GM21447 (cell line): ENCODE results near the gene FXYD7.
"Not testable (repeated sequence)": the region's sequence is repeated elsewhere in the genome, so short reads cannot be mapped to it uniquely, and the experiment has no call there.

Experiments used
- ATAC-seq: cut with Tn5 transposase; IDR thresholded peaks from one replicate; pipeline ENCODE4 v1.9.1; 2021; ENCODE audit not compliant: unreplicated experiment

FXYD7 gene

GRCh38 chr19:35142606-35143230 is 337 bp upstream of the FXYD7 start:
- ATAC-seq, result no peak

GRCh38 chr19:35143818-35144217 is 763 bp downstream of the FXYD7 start:
- ATAC-seq, result no peak

GRCh38 chr19:35144259-35144599 is 1.2 kb downstream of the FXYD7 start:
- no peak for ATAC-seq

GRCh38 chr19:35144600-35145436 is 1.8 kb downstream of the FXYD7 start:
- no peak for ATAC-seq

- ATAC-seq, result no peak
Measured at GRCh38 chr19:35146746-35147459, 3.8 kb downstream of the FXYD7 start.

- no peak for ATAC-seq
Measured at GRCh38 chr19:35149463-35149862, 6.4 kb downstream of the FXYD7 start.

GRCh38 chr19:35150445-35150844 is 7.4 kb downstream of the FXYD7 start:
- ATAC-seq, result no peak

- no peak for ATAC-seq
Measured at GRCh38 chr19:35151273-35152065, 8.4 kb downstream of the FXYD7 start.

DNA sequence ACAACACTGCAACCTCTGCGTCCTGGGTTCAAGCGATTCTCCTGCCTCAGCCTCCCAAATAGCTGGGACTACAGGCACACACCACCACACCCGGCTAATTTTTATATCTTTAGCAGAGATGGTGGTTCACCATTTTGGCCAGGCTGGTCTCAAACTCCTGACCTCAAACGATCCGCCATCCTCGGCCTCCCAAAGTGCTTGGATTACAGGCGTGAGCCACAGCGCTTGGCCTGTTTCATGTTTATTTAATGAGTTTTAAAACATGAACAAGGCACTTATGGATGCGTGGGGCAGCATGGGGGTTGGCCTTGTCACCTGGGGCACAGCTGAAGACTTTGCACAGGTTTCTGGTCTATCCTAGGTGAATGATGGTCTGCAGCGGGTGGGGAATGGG is 10.1 kb downstream of the FXYD7 start:
- ATAC-seq, result not testable (repeated sequence)

- no peak for ATAC-seq
Measured at GRCh38 chr19:35153701-35154524, 10.9 kb downstream of the FXYD7 start.

DNA sequence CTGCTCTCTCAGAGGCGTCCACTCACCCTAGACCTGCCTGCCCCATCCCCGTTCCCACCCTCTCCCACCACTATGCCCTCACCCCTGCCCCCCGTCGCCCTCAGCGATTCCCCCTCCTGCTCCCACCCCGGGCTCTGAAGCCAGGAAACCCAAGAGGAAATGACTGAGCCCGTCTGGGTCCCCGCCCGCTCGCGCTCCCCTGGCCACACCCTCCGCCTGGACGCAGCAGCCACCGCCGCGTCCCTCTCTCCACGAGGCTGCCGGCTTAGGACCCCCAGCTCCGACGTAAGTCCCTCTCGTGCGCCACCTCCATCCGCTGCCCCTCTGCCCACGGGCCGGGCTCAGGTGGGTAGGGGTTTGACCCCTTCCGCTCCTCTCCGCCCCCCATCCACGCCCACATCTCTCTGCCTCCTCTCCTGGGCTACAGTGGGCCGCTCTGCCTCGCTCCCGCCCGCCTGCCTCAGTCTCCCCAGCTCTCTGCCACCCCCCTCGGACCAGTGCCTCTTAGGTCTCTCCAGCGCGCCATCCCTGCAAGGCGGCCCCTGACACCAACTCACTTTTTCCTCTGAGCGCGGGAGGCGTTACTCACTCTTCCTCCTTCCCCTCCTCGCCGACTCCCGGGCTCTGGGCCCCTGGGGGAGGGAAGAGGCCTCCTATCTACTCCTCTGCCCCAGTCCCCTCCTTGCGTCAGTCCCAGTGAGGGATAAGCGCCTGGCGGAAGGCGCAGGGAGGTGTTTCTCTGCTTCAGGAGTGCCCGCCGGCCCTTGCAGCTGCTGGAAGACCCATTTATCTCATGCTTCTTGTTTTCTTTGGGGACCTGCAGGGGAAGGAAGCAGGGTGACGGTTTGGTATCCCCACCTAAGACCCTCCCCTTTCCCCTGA is 11.7 kb downstream of the FXYD7 start, which contains the start of gene FXYD5:
Gene FXYD5, plus strand, starts transcription at position 211 of the 882 bp plus-strand sequence. CDS start 816 bp downstream, outside the sequence.
- no peak for ATAC-seq

DNA sequence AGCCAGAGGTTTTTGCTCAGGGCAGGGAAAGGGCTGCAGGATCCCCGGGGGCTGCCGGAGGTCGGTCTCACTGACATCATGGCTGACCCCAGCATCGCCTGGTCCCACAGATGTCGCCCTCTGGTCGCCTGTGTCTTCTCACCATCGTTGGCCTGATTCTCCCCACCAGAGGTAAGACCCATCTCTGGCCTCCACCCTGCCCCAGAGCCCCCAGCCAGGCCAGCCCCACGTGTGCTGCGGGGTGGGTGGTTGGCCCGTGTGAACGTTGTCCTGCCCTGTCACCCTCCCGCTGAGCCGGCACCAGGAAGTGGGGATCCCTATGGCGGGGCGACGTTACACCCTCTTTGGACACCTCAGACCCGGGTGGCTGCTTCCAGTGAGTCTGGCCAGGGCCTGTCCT is 12.4 kb downstream of the FXYD7 start:
- no peak for ATAC-seq

DNA sequence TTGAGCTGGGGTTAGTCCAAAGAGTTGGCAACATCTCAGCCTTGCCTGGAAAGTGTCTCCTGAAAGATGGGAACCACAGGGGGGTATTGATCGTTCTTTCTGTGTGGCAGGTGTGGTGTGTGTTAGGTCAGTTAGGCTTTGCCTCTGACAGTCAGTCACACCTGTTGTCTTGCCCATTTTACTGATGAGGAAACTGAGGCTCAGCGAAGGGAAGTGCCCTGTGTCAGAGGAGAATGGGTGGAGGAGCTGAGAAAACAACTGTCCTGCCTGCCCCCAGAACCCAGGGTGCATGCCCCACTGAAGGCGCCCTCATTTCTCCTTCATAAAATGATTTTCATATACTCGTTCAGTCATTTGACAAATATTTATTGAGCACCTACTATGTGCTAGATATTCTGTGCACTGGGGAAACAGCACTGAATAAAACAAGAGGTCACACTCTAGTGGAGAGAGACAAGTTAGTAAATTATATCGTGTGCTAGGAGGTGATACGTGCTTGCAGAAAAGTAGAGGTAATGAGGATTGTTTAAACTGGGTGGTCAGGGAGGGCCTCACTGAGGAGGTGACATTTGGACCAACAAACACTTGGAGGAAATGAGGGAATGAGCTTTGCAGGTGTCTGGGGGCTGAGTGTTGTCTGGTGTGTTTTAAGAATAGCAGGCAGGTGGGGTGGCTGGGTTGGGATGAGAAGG is 13.1 kb downstream of the FXYD7 start:
- ATAC-seq, result no peak

DNA sequence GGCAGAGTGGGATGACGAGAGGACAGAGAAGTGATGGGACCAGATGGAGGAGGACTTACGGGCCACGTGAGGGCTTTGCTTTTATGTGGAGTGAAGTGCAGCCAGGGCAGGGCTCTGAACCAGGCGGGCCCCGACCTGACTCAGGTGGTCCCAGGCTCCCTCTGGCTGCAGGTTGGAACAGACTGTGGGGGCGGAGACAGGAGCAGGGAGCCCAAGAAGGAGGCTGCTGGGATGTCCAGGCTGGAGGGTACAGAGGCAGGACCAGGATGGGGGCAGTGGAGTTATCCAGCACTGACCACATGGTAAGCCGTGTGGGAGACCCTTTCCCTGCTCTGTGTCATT is 13.6 kb downstream of the FXYD7 start:
- ATAC-seq, result no peak

GRCh38 chr19:35157431-35157830 is 14.4 kb downstream of the FXYD7 start:
- ATAC-seq, result no peak

GRCh38 chr19:35159606-35160005 is 16.6 kb downstream of the FXYD7 start:
- ATAC-seq, result no peak

- no peak for ATAC-seq
Measured at GRCh38 chr19:35160629-35161433, 17.8 kb downstream of the FXYD7 start.

DNA sequence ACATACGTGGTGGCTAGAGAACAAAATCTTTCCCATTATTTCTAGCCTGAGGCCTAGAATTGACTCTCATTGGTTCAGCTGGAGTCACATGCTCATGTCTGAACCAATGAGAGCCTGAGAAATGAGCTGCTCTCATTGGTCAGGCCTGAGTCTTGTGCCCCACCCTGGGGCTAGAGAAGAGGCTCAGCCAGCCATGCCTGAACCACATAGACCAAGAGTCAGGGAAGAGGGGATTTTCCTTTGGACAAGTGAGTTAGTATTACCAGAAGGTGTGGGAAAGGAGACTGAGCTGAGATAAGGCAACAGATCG is 18.3 kb downstream of the FXYD7 start:
- ATAC-seq, result no peak
